Astrocyte of the cerebellum (primary cell): ENCODE data around the gene TRIM34.

ENCODE experiments used
- DNase-seq: peaks from one replicate; pipeline ENCODE4 v3.0.0-alpha.2; 2011; ENCODE audit warnings: low read depth
- H3K4me3 ChIP-seq: 2 replicates; pipeline ENCODE4 v1.5.1; 2011; ENCODE audit warnings: mild to moderate bottlenecking, low read depth, low read length, moderate library complexity
- in situ Hi-C: cut with HindIII; loops from 2 replicates; pipeline ENCODE4 v1.10.0; 2017; ENCODE audit warnings: low sequenced_read_pairs
- TF ChIP-seq, protein P1 (sequence below): IDR thresholded peaks from 2 replicates; pipeline ENCODE4 v1.5.1; 2012; ENCODE audit warnings: low read length, low read depth, moderate library complexity, mild to moderate bottlenecking; ENCODE audit errors: missing control alignments

TRIM34 gene

DNA sequence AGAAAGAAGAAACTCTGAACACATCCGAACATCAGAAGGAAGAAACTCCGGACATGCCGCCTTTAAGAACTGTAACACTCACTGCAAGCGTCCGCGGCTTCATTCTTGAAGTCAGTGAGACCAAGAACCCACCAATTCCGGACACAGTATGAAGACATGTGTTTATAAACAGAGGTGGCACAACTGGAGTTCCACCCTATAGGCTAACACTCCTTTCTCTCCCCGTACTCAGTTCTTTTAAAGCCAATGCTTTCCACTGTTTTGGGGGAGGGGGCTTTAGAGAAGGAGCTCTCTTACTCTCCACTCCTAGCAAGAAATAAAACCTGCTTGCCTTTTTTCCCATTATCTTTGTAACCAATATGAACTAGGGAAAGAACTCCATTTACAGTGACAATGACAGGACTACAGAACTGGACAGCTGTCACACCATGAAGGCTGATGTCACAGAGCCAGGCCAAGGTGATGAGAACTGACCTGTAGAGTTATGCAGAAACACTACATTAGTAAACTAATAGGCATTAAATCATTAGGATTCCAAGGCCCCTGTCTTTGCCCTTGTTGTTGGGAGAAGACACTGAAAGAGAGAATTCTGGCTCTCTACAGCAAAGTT, 59.3 kb downstream of the TRIM34 start:
- DNase-seq = no peak
- peak overlapping the region; percentile 51 for H3K4me3 ChIP-seq
- in situ Hi-C loops = no loop called here
- TF ChIP-seq, protein P1, sequence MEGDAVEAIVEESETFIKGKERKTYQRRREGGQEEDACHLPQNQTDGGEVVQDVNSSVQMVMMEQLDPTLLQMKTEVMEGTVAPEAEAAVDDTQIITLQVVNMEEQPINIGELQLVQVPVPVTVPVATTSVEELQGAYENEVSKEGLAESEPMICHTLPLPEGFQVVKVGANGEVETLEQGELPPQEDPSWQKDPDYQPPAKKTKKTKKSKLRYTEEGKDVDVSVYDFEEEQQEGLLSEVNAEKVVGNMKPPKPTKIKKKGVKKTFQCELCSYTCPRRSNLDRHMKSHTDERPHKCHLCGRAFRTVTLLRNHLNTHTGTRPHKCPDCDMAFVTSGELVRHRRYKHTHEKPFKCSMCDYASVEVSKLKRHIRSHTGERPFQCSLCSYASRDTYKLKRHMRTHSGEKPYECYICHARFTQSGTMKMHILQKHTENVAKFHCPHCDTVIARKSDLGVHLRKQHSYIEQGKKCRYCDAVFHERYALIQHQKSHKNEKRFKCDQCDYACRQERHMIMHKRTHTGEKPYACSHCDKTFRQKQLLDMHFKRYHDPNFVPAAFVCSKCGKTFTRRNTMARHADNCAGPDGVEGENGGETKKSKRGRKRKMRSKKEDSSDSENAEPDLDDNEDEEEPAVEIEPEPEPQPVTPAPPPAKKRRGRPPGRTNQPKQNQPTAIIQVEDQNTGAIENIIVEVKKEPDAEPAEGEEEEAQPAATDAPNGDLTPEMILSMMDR = no peak

DNA sequence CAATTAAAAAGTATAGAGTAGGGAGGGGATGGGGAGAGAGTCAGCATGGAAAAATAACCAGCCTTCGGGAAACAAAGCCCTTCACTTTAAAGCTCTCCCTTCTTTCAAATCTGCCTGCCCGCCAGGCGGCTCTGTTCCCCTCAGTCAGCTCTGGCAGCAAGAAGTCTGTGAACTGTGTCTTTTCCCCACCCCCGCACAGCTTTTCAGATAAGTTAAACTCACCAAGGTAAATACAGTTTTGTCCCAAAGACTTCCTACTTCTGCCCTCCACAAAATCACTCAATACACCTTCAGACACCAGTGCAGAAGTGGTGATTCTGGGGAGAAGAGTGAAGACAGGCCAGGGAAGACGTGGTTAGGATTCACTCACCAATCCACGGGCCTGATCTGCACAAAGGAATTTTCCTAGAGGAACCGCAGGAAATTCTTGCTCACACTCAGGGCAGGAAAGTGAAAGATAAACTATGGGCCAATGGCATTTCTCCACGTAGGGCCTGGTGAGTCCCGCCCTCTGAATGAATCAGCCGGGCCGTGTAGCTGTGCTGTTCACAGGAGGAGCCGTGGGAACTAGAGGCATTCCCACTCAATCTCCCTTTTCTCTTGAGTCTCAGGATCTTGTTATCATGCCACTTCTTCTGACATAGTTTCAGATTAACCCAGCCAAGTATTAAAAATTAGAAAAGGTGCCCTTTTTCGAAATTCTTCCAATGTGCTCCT, 60.0 kb downstream of the TRIM34 start, which contains the start of gene TRIM5:
TSS of gene TRIM5 (minus strand) at position 429 of the 717 bp plus-strand sequence. CDS start 4,897 bp downstream, outside the sequence.
- TF ChIP-seq, protein P1 = peak; percentile 78
- in situ Hi-C loops = no loop called here

DNA sequence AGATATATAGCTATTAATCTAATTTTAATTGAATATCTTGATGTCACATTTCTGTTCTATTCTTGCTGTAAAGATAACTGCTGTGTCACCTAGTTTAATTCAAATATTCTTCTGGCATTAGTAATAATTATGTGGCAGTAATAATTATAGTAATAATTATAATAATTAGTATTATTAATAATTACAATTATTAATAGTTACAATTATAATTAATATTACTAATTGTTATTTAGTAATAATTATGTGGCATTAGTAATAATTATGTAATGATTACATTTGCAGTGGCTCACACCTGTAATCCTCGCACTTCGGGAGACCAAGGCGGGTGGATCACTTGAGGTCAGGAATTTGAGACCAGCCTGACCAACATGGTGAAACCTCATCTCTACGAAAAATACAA, 61.6 kb downstream of the TRIM34 start:
- in situ Hi-C loops = no loop called here
- TF ChIP-seq, protein P1 = no peak
- DNase-seq = no peak
- no peak overlapping the region for H3K4me3 ChIP-seq

More for the DNA sequence above, 60.0 kb downstream of the TRIM34 start, which contains the start of gene TRIM5:
- H3K4me3 ChIP-seq = peak within 1 kb of the TSS; percentile 51
- DNase-seq = peak; percentile 97

DNA sequence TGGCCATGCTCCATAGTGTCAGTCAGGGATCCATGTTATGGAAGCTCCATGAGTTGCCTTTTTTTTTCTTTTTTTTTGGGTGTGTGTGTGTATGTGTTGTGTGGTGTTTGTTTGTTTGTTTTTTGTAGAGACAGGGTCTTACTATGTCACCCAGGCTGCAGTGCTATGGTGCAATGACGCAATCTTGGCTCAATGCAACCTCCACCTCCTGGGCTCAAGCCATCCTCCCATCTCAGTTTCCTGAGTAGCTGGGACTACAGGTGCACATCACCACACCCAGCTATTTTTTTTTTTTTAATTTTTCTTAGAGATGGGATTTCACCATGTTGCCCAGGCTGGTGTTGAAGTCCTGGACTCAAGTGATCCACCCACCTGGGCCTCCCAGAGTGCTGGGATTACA, 63.7 kb downstream of the TRIM34 start:
- TF ChIP-seq, protein P1 = no peak

DNA sequence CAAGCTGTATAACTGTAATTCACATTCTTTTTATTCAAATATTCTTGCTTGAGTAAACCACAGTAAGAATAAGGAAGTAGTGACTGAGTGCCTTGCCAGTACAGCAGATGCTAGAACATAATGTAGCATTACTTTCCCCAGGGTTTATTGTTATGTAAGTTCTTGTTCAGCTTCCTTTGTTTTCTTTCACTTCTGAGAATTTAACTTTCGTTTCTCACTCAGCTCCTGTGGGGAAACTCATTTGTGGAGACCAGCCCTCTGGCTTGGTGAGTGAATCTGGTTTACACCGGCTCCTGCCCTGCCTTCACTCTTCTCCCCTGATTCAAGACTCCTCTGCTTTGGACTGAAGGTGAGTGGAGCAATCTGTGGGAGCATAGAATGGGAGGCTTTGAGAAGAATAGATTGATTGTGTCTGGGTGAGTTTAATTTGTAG, 64.8 kb downstream of the TRIM34 start, which contains the start of gene TRIM22:
TSS of gene TRIM22 (plus strand) at position 240 of the 433 bp plus-strand sequence. CDS start 6,443 bp downstream, outside the sequence.
- in situ Hi-C loops = no loop called here
- peak; percentile 73 for DNase-seq
- peak within 1 kb of the TSS; percentile 46 for H3K4me3 ChIP-seq
- TF ChIP-seq, protein P1 = no peak

More for the DNA sequence above, 63.7 kb downstream of the TRIM34 start:
- in situ Hi-C loops = no loop called here
- H3K4me3 ChIP-seq = no peak overlapping the region
- no peak for DNase-seq

DNA sequence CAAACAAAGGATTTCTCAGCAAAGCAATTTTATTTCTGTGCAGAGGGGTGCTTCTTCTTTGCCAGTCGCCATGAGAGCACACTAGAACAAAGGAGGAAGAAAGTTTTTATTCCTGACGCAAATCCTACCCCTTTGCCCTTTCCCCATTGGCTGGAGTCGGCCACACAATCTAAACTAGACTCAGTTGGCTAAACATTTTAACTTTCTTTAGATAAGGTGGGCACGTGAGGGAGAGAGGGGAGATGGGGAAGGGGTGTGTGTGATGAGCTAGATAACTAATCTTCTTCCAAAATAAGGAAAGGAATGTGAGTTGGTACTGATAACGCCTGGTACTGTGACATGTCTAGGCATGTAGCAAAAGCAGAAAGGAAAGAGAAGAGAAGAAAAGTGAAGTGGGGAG, 65.4 kb downstream of the TRIM34 start:
- in situ Hi-C loops = loop anchor here (5.0 kb wide), 1 partner anchor 88 kb away; no protein-coding TSS in a partner anchor
- TF ChIP-seq, protein P1 = no peak
- peak overlapping the region; percentile 46 for H3K4me3 ChIP-seq
- no peak for DNase-seq
